Esophagus squamous epithelium (tissue), 4 donors: Measurements from ENCODE around the gene SGK1.
"Not testable (repeated sequence)": the region's sequence is repeated elsewhere in the genome, so short reads cannot be mapped to it uniquely, and the experiment has no call there.

Experiments
- CTCF ChIP-seq, 6 experiments: fragments of 450-650 bp in 4 of 6; fragments of 200-600 bp in 2 of 6; sonication (generic) in 2 of 6; IDR thresholded peaks; one replicate each; pipeline ENCODE4 v1.5.1; 2016 to 2019; ENCODE audit warnings: antibody characterized with exemption in 6 of 6, mild to moderate bottlenecking in 4 of 6, moderate library complexity in 4 of 6
- POLR2A ChIP-seq, 4 donors: fragments of 450-650 bp; IDR thresholded peaks; one replicate each; pipeline ENCODE4 v1.6.1; 2017; ENCODE audit warnings: antibody characterized with exemption in 4 of 4, mild to moderate bottlenecking in 4 of 4, moderate library complexity in 3 of 4

GRCh38 chr6:134180540-134180939, 137.4 kb downstream of the SGK1 start:
- TF ChIP-seq CTCF, POLR2A (IDR thresholded peaks at IDR 0.05): not testable (repeated sequence)
